Cardiac fibroblast (primary cell): Measurements from ENCODE around the gene PAQR5.
"Not testable (repeated sequence)": the region's sequence is repeated elsewhere in the genome, so short reads cannot be mapped to it uniquely, and the experiment has no call there.

Experiments
- DNase-seq, 2 donors: peaks; one replicate each; pipeline versions ENCODE4 v3.0.0 to v3.0.0-alpha.2; 2010; ENCODE audit warnings: low read depth in 2 of 2
- H3K4me3 ChIP-seq, 2 donors: replicated peaks in 1 of 2; 1 replicate in 1 of 2; 2 replicates in 1 of 2; pipeline ENCODE4 v1.5.1; 2011; ENCODE audit warnings: low read depth in 2 of 2, low read length in 2 of 2, mild to moderate bottlenecking in 2 of 2, moderate library complexity in 1 of 2
- CTCF ChIP-seq: IDR thresholded peaks from one replicate; pipeline ENCODE4 v1.5.1; 2011; ENCODE audit warnings: low read depth, mild to moderate bottlenecking, low read length, inconsistent platforms

Gene PAQR5

GRCh38 chr15:69323893-69324430 lies 25.2 kb downstream of the PAQR5 start:
- peak in 1 of 2 donors; percentile 28 for DNase-seq
- TF ChIP-seq CTCF: no peak
- no peak overlapping the region for H3K4me3 ChIP-seq

- H3K4me3 ChIP-seq: no peak overlapping the region
- DNase-seq: no peak
- no peak for TF ChIP-seq CTCF
Measured at GRCh38 chr15:69324565-69324964, 25.9 kb downstream of the PAQR5 start.

GRCh38 chr15:69325456-69325971 lies 26.8 kb downstream of the PAQR5 start:
- no peak overlapping the region for H3K4me3 ChIP-seq
- no peak for TF ChIP-seq CTCF
- DNase-seq: no peak

GRCh38 chr15:69328080-69328479 lies 29.4 kb downstream of the PAQR5 start:
- TF ChIP-seq CTCF: no peak

GRCh38 chr15:69328739-69329138 lies 30.0 kb downstream of the PAQR5 start:
- DNase-seq: no peak
- TF ChIP-seq CTCF: no peak
- no peak overlapping the region for H3K4me3 ChIP-seq

More at GRCh38 chr15:69328080-69328479, 29.4 kb downstream of the PAQR5 start:
- no peak for DNase-seq
- no peak overlapping the region for H3K4me3 ChIP-seq

- no peak for TF ChIP-seq CTCF
- no peak overlapping the region for H3K4me3 ChIP-seq
- DNase-seq: peak; percentile 26 to 38
Measured at GRCh38 chr15:69337138-69337537, 38.4 kb downstream of the PAQR5 start.

GRCh38 chr15:69338535-69339213 lies 40.0 kb downstream of the PAQR5 start:
- no peak overlapping the region for H3K4me3 ChIP-seq
- peak in 1 of 2 donors; percentile 41 for DNase-seq
- TF ChIP-seq CTCF: no peak

GRCh38 chr15:69339214-69339543 lies 40.5 kb downstream of the PAQR5 start:
- not testable (repeated sequence) for H3K4me3 ChIP-seq, DNase-seq
